SU-DHL-6 (cell line): ENCODE data around the gene CSTF3.

Experiments
- H2AFZ ChIP-seq: fragments of 200-600 bp; sonication (generic); 2 replicates; pipeline ENCODE4 v1.6.1; 2014; ENCODE audit warnings: low read depth, mild to moderate bottlenecking, moderate library complexity, mixed read lengths, antibody characterized with exemption, low read length; ENCODE audit not compliant: severe bottlenecking
- H3F3A ChIP-seq: fragments of 200-600 bp; shearing (Covaris generic); 2 replicates; pipeline ENCODE4 v1.6.0; 2016; ENCODE audit warnings: antibody characterized with exemption, mild to moderate bottlenecking; ENCODE audit not compliant: insufficient read depth
- H3K27ac ChIP-seq: fragments of 200-600 bp; sonication (generic); 2 replicates; pipeline ENCODE4 v1.5.1; 2016; ENCODE audit warnings: low read depth, mild to moderate bottlenecking, low read length, moderate library complexity, mixed read lengths
- H3K27me3 ChIP-seq: fragments of 200-600 bp; sonication (generic), shearing (Covaris generic); 2 replicates; pipeline ENCODE4 v1.6.0; 2014; ENCODE audit warnings: mild to moderate bottlenecking, low read length
- H3K36me3 ChIP-seq: fragments of 200-600 bp; sonication (generic); 2 replicates; pipeline ENCODE4 v1.6.1; 2014; ENCODE audit warnings: mild to moderate bottlenecking, low read length, mixed read lengths
- H3K4me2 ChIP-seq: fragments of 300-600, 200-600 bp; shearing (Covaris generic), sonication (generic); 2 replicates; pipeline ENCODE4 v1.6.0; 2014; ENCODE audit warnings: low read length, low read depth, mild to moderate bottlenecking; ENCODE audit not compliant: poor library complexity, severe bottlenecking
- H3K4me3 ChIP-seq: fragments of 200-600 bp; sonication (generic); 2 replicates; pipeline ENCODE4 v1.5.1; 2014; ENCODE audit warnings: antibody characterized with exemption, low read length, mild to moderate bottlenecking, mixed read lengths; ENCODE audit not compliant: insufficient read depth, poor library complexity, severe bottlenecking
- H3K79me2 ChIP-seq: fragments of 200-600 bp; sonication (generic); 2 replicates; pipeline ENCODE4 v1.6.1; 2014; ENCODE audit warnings: mild to moderate bottlenecking, low read length, moderate library complexity; ENCODE audit not compliant: insufficient read depth
- H3K9ac ChIP-seq: fragments of 200-600 bp; sonication (generic); 2 replicates; pipeline ENCODE4 v1.7.0; 2014; ENCODE audit warnings: mild to moderate bottlenecking, low read length
- H3K9me2 ChIP-seq: fragments of 200-600 bp; sonication (generic); replicated peaks from 2 replicates; pipeline ENCODE4 v1.6.1; 2014; ENCODE audit warnings: low read length; ENCODE audit not compliant: insufficient read depth
- H3K9me3 ChIP-seq: fragments of 200-600 bp; sonication (generic); 2 replicates; pipeline ENCODE4 v1.6.1; 2014; ENCODE audit warnings: low read length, mixed read lengths; ENCODE audit not compliant: insufficient read depth
- H4K20me1 ChIP-seq: fragments of 200-600 bp; sonication (generic); 2 replicates; pipeline ENCODE4 v1.6.1; 2014; ENCODE audit warnings: low read depth, mild to moderate bottlenecking, antibody characterized with exemption, low read length, moderate library complexity, mixed read lengths
- EZH2phosphoT487 ChIP-seq: fragments of 200-600 bp; sonication (generic), shearing (Covaris generic); conservative IDR thresholded peaks from 2 replicates; pipeline ENCODE4 v1.6.1; 2018; ENCODE audit warnings: mild to moderate bottlenecking, antibody characterized with exemption, low read length, moderate library complexity, mixed read lengths
- TF ChIP-seq, protein P1 (sequence below): fragments of 200-600 bp; sonication (generic); IDR thresholded peaks from one replicate; pipeline ENCODE4 v1.5.1; 2017; ENCODE audit warnings: antibody characterized with exemption, mild to moderate bottlenecking, low read length, moderate library complexity; ENCODE audit not compliant: insufficient read depth, poor library complexity, severe bottlenecking

The CSTF3 gene

DNA sequence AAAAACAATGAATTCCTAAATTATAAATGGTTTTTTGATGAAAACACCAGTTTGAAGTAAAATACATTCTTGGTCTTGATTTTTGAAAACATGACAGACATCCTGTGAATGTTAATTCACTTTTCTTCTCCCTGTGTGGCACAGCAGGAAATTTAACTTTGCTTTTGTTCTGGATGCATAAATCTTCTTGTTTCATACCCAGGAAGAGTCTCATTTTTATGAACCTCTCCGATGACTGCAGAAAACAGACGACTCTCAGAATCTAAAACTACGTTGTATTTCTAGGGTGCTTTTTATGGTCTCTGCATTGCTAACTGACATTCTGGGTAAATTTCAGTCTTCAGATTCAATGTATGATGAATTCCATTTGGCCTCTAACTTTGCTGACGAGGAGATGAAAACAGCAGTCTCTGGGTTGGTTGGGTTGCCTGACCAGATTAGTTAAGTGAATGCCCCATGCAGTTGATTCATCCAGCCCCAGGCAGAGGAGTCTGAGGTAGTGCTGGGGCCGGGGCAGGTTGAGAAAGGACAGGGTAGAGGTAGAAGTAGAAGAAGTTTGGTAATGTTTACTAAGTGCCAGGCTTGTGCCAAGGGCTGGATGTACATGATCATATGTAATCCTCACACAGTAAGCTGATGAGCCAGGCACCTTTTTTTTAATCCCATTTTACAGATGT is 101.8 kb downstream of the CSTF3 start:
- Histone ChIP-seq H3K4me2 (no peak overlapping the region), H3K9me2 (no peaks in the 10 kb centered on the region), H3F3A (no peaks in the 10 kb centered on the region), H3K36me3 (no peaks in the 10 kb centered on the region), H4K20me1 (no peaks in the 10 kb centered on the region), H3K9ac (no peak overlapping the region), H3K79me2 (no peaks in the 10 kb centered on the region), H3K4me3 (no peak overlapping the region), H3K27ac (no peak overlapping the region), H3K27me3 (no peaks in the 10 kb centered on the region), H3K9me3 (no peaks in the 10 kb centered on the region), H2AFZ (no peak overlapping the region)
- TF ChIP-seq EZH2phosphoT487 = no peak
- TF ChIP-seq, protein P1, sequence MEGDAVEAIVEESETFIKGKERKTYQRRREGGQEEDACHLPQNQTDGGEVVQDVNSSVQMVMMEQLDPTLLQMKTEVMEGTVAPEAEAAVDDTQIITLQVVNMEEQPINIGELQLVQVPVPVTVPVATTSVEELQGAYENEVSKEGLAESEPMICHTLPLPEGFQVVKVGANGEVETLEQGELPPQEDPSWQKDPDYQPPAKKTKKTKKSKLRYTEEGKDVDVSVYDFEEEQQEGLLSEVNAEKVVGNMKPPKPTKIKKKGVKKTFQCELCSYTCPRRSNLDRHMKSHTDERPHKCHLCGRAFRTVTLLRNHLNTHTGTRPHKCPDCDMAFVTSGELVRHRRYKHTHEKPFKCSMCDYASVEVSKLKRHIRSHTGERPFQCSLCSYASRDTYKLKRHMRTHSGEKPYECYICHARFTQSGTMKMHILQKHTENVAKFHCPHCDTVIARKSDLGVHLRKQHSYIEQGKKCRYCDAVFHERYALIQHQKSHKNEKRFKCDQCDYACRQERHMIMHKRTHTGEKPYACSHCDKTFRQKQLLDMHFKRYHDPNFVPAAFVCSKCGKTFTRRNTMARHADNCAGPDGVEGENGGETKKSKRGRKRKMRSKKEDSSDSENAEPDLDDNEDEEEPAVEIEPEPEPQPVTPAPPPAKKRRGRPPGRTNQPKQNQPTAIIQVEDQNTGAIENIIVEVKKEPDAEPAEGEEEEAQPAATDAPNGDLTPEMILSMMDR = no peak

GRCh38 chr11:33057284-33057683 is 104.0 kb downstream of the CSTF3 start:
- Histone ChIP-seq H3K9ac (no peak overlapping the region), H2AFZ (no peak overlapping the region), H3K9me2 (no peaks in the 10 kb centered on the region), H3K9me3 (no peaks in the 10 kb centered on the region), H4K20me1 (no peaks in the 10 kb centered on the region), H3F3A (no peaks in the 10 kb centered on the region), H3K27ac (no peak overlapping the region), H3K4me3 (no peak overlapping the region), H3K27me3 (no peaks in the 10 kb centered on the region), H3K4me2 (no peak overlapping the region), H3K36me3 (no peaks in the 10 kb centered on the region), H3K79me2 (no peaks in the 10 kb centered on the region)
- TF ChIP-seq EZH2phosphoT487 = no peak
- TF ChIP-seq, protein P1 = no peak

- Histone ChIP-seq H3K9ac (no peak overlapping the region), H3K9me2 (no peaks in the 10 kb centered on the region), H3K4me2 (no peak overlapping the region), H3K79me2 (no peaks in the 10 kb centered on the region), H3K27me3 (no peaks in the 10 kb centered on the region), H3F3A (no peaks in the 10 kb centered on the region), H4K20me1 (no peaks in the 10 kb centered on the region), H2AFZ (no peak overlapping the region), H3K36me3 (no peaks in the 10 kb centered on the region), H3K9me3 (no peaks in the 10 kb centered on the region), H3K4me3 (no peak overlapping the region), H3K27ac (no peak overlapping the region)
- no peak for TF ChIP-seq EZH2phosphoT487
- TF ChIP-seq, protein P1 = no peak
These were observed 105.9 kb downstream of the CSTF3 start for GRCh38 chr11:33055375-33055774.
